Fibroblast of gingiva (primary cell): ENCODE measurements around the gene NBEA.
"Not testable (repeated sequence)": the region's sequence is repeated elsewhere in the genome, so short reads cannot be mapped to it uniquely, and the experiment has no call there.

ENCODE experiments used
- DNase-seq: peaks from one replicate; pipeline ENCODE4 v3.0.0-alpha.2; 2011; ENCODE audit warnings: low read depth

The NBEA gene

DNA sequence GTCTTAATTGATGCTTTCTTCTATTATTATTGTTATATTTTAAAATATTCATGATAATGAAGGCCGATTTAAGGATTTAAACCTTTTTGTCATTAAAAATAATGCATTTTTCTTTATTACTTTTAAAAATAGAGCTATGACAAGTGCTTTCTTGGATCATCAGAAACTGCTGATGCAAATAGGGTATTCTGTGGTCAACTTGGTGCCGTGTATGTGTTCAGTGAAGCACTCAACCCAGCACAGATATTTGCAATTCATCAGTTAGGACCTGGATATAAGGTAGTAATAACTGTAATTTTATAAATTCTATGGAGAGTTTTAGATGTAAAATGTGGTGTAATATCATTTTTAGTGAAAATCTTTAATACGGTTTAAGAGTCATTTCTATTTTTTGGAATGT is 116.5 kb downstream of the NBEA start:
- DNase-seq: not testable (repeated sequence)

DNA sequence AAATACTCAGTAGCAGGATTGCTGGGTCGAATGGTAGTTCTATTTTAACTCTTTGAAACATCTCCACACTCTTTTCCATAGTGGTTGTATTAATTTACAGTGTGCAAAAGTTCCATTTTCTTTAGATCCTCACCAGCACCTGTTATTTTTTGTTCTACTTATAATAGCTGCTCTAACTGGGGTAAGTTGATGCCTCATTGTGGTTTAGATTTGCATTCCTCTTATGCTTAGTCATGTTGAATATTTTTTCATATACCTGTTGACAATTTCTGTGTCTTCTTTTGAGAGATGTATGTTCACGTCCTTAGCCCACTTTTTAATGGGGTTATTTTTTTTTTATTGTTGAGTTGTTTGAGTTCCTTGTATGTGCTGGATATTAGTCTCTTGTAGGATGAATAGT is 144.6 kb downstream of the NBEA start:
- no peak for DNase-seq

DNA sequence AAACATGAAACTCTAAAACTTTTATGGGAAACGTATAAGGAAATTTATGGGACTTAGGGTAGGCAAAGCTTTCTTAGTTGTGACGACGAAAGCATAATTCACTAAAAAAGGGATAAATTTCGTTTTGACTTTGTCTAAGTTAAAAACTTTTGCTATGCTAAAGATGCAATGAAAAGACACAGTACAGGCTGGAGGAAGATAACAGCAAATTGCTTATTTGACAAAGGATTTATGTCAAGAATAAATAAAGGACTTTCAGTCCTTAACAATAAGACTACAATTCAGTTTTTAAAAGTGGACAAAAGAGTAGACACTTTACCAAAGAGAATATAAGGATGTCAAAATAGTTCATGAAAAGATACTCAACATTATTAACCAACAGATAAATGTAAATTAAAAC is 150.2 kb downstream of the NBEA start:
- DNase-seq: no peak

DNA sequence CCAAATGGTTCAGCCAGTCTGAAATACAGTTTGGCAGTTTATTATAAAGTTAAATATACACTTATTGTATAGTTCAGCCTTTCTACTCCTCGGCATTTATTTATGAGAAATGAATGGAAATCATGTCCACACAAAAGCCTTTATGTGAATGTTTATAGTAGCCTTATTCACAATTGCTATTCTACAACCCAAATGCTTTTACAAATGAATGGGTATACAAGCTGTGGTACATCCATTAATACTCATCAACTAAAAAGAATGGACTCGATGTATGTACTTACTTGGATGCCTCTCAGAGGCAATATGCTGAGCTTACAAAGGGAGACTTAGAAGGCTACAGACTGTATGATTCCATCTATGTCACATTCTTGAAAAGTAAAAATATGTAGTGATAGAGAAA is 150.7 kb downstream of the NBEA start:
- DNase-seq: no peak

DNA sequence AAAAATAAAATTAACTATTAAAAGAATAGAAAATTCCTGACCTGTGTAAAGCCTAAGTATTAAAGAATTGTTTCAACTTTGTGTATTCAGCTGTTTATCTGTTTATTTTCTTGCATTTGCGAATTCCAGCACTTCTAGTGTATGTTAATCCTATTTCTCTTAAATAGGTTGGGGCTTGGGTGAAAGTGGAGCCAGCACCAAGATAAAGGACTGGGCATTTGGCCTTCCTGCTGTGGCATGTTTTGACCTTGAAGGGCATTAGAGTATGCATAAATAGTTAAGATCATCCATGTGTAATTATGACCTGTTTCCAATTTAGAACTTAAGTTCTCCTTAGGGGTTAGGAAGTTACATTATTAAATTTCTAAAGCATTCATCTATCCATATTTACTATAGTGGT is 151.3 kb downstream of the NBEA start:
- no peak for DNase-seq

DNA sequence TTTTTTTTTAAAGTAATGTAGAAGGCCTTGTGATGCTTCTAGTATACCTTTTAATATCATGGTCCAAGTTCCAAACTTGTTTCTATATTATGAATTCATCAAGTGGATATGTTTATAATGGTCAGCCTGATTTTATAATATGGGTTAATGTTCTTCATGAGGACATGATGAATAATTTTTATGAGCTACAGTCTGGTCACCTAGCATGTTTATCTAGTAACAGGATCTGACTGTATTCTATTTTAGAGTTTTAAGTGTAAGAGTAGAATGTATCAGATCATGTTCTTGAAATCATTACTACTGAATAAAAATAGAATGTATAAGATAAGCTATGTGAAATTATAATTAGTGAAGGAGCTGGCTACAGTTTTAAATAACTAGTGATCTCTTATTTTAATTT is 164.7 kb downstream of the NBEA start:
- DNase-seq: not testable (repeated sequence)

DNA sequence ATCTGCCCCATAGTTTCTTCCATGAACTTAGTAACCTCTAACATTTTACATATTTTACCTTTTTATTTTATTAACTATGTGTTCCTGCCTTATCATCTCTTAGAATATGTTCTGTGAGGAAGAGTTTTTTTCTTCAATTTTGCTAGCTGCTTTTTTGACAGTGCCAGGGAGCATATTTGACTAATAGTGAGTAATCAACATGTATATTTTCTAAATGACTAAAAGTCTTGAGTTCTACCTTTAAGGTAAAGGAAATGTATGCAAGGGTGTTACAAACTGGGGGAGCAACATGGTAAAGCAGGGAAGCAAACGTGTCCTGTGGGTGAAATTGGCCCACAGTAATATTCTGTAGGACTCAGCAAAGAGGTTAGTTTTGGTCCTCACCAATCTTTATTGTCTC is 165.5 kb downstream of the NBEA start:
- DNase-seq: no peak

DNA sequence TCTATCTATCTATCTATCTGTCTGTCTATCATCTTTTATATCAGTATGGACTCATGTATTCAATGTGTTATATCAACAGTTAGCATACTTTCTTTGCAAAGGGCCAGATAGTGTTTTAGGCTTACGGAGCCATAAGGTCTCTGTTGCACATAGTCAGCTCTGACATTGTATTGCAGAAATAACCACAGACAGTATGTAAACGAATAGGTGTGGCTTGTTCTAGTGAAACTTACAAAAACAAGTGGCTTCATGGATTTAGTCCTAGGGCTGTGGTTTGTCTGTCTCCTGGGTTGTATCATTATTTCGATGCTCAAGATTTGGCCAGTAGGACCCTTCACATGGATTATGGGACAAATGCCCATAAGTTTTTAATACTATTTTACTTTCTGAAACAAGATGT is 171.5 kb downstream of the NBEA start:
- not testable (repeated sequence) for DNase-seq

DNA sequence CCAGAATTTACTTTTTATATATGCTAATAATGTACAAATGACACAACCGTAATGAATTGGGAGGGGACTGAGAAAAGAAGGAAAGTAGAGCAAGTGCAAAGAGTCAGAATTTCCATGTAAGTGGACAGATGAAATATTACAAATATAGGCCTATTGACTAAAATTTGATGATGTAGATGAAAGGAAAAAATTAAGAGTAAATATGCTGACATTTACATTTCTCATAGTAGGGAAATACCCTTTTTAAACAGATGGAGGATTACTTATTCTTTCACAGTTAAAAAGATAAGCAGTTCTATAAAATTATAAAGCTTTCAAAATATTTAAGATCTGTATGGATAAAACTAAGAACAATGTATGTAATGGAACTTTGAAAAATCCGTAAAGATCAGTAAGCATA is 185.4 kb downstream of the NBEA start:
- DNase-seq: no peak

DNA sequence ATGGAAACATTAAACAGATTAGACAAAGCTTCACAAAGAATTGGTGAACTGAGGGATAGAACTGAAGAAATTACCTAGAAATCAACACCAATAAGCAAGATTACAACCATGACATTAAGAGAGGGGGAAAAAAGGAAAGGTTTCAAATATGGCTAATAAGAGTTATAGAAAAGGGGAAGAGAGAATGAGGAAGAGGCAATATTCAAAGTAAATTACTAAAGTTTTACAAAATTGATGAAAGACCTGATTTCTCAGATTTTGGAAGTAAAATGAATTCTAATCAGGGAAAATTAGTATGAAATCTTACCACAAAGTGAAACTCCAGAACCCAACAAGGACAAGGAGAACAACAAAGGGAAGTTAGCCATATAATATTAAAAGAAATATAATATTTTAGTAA is 187.4 kb downstream of the NBEA start:
- DNase-seq: no peak

DNA sequence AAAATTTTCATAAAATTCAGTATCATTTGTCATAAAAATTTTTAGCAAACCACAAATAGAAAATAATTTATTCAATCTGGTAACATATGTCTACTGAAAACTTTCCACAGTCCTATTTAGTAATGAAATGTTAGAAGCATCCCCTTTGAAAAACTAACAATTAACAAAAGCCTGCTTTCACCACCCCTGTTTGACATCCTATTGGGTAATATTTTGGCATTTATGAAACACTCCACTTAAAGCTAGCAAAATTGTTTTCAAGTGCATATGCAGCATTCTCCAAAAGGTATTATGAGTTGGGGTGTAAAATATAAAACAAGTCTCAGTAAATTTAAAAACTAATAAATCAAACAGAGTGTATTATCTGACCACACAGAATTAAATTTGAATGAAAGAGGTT is 189.4 kb downstream of the NBEA start:
- DNase-seq: no peak

DNA sequence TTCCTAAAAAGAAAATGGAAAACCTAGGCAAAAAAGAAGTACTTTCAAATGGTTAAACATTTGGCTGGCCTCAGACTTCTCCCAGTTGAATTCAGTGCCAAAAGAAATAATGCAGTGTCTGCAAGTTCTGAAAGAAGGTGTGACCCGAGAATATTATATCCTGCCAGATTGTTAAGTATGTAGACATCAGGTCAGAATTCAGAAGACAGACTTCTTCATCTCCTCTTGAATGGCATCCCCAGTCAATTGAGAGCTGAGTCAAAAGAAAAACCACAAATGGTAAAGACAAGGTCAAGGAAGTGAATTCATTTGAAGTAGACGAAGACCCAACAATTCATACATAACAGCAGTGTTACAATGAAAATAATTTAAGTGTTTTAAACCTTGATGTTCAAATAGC is 194.5 kb downstream of the NBEA start:
- DNase-seq: no peak

DNA sequence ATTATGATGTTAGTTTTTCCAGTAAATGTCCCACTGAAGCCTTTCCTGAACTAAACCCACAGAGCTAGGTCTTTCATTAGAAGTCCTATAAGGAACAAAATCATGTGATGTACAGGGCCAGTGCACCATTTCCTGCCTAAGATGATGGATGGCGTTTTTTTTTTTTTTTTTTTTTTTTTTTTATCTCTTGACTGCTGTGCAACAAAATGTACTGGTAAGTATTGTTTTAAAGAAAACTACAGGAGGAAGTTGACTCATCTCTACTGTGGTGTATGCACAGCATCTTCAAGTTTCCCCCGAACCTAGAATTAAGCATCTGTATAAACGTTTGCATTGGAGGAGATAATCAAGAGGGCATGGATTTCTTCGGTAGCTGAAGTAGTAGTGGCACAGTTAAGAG is 197.5 kb downstream of the NBEA start:
- no peak for DNase-seq

DNA sequence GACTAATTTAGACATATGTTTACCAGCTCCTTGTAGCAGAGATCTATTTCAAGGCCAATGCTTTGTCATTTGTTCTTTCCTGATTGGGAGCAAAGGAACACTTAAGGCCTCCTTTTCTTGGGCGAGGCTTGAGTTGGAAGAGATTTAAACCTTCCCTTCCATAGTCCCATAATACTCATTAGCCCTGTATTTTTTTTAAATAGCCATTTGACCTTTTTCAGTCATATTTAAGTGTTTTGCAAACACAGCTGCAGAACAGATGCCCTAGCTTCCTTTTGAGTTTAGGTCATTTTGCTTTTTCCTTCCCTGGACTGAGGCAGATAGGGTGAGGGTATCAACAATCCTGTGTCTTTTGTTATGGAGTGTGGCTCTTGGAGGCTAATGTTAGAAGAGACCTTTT is 198.3 kb downstream of the NBEA start:
- DNase-seq: peak; percentile 56

DNA sequence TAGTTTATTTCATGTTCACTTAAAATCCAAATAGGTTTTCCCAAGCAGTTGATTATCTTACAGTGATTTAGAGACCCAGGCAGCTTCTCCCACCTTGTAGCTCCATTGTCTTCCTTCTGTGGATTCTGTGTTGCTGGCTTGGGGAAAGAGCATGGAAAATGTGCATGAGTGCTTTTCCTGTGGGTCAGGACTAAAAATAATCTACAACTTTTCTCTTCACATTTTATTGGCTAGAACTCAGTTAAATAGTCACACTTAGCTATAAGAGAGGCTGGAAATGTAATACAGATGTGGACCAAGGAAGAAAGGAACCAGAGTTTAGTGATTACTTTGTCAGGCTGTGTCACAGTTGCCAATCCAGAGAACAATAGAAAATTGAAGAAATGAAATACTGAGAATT is 198.8 kb downstream of the NBEA start:
- DNase-seq: no peak

DNA sequence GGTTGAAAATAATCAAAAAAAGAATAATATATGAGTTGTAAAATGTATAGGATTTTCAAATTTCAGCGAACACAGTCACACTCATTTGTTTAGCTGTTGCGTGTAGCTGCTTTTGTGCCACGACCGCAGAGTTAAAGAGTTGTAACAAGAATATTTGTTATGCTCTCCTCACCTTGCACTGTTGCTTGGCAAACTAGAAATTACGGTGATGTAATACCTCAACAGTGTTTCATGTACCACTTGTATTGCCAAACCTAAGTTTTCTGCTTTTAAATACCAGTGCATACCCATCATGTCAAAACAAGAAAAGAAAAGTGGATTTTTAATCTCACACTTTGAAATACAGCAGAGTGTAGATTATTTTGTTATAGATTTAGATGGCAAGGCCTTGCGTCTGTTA is 201.1 kb downstream of the NBEA start:
- no peak for DNase-seq

DNA sequence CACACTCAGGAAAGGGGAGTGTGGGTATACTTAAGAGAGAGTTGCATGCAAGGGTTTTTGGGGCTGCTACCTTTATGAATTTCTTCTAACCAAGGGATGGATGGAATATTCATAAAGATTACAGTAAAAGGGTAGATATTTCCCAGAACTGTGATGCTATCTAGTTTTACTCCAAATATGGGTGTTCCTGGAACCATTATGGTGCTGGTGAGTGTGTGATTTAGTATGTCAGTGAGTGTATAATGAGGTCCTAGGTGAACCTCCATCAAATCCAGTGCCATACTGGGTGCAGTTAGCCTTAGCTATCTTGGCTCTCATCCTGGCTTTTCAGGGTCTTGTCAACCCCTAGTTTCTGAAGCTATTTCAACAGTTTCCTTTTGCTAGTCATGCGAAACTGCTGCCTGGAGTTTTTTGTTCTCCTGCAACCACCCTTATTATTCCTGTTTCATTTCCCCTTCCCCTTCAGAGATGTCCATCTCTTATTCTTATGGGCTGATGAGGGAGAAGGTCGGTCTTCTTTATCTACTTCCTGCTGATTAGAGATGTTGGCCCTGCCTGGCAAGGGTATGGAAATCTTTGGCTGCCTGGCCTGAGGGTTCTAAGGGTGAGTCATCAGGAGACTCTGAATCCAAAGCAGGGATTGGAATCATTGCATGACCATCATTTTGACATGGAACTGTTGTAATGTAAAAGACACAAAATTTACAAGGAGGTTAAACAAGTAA is 202.3 kb downstream of the NBEA start:
- DNase-seq: no peak

DNA sequence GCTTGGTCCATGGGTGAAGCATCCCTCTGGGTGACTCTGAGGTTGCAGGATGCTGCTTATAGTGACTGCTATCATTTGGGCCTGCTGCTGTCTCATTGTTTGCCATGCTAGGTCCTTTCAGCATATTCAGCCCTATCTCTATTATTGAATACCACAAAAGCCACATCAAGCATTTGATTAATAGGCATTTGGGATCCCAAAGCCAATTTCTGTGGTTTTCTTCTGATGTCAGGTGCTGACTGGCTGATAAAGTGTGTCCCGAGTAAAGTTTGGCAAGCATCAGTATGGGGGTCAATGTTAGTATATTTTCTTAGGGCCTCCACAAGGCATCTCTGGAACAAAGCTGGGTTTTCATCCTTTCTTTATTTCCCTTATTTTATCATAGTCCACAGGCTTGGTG is 204.6 kb downstream of the NBEA start:
- no peak for DNase-seq

DNA sequence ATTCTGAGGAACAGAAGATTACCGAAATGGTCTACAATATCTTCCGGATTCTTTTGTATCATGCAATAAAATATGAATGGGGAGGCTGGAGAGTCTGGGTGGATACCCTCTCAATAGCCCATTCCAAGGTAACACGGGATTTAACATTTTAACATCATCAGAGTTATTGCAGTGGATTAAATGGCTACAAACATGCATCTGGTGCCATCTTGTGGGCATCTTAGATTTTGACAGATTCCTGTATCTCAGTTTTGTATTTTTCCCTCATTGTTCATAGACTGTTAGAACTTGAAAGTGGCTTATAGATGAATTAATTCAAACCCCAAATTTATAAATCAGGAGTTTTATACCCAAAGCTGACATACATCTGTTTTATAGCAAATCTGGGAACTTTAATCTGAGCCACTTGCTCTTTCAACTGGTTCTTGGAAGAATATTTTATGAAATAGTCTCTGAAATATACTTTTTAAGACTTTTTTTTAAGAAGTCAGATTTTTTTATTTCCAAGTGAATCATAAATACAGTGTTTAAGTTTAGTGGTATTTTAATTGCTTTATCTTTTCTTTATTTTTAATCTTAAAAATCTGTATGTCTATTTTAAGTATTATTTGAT is 215.2 kb downstream of the NBEA start:
- peak; percentile 37 for DNase-seq

DNA sequence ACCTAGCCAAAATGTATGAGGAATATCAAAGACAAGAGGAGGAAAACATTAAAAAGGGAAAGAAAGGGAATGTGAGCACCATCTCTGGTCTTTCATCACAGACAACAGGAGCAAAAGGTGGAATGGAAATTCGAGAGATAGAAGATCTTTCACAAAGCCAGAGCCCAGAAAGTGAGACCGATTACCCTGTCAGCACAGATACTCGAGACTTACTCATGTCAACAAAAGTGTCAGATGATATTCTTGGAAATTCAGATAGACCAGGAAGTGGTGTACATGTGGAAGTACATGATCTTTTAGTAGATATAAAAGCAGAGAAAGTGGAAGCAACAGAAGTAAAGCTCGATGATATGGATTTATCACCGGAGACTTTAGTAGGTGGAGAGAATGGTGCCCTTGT is 217.0 kb downstream of the NBEA start:
- no peak for DNase-seq

DNA sequence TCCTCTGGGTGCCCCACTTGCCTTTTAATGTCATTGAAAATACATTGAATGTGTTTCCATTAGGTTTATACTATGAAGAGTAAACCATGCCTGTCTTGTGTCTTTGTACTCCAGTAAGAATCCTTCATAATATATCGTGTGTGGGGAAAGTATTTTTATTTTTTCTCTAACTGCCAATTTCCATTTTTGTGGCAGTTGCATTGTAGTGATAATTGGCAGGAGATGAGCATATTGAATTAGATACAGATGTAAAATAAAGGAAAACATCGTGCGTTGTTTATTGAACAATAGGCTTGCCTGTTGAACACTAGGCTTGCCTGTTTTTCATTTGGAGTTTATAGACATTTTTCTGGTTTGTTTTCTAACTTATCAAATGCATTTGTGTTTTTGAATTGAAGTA is 218.8 kb downstream of the NBEA start:
- peak; percentile 42 for DNase-seq

DNA sequence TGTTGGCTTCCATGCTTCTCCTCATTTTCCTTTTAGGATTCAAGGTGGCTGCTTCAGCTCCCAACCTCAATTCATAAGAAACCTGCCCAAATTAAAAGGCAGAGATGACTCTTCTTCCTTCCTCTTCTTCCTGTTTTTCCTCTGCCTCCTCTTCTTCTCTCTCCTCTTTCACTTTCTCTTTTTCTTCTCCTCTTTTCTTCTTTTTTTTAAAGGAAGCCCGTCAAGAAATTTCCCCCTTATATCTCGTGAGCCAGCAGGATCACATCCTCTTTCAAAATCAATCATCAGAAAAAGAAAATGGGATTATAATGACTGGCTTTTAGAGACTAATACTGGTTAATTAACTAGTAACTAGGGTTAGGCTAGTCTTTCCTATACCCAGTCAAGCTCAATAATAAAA is 220.3 kb downstream of the NBEA start:
- DNase-seq: no peak

DNA sequence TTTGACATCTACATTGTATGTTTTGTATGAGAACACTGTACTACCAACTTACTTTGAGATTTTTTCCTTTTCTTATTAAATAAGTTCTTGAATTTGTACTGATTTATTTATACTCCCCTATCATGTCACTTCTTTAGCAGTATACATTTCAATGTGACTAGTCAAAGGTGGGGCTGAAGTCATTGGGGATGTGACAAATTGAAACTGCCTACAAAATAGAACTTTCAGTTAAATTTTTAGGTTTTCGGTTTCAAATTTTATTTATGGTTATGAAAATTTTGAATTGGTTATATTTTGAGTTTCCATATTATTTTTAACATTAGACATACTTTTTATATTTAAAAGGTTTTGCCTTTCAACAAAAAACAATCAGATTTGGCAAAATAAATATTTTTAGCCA is 221.6 kb downstream of the NBEA start:
- no peak for DNase-seq

DNA sequence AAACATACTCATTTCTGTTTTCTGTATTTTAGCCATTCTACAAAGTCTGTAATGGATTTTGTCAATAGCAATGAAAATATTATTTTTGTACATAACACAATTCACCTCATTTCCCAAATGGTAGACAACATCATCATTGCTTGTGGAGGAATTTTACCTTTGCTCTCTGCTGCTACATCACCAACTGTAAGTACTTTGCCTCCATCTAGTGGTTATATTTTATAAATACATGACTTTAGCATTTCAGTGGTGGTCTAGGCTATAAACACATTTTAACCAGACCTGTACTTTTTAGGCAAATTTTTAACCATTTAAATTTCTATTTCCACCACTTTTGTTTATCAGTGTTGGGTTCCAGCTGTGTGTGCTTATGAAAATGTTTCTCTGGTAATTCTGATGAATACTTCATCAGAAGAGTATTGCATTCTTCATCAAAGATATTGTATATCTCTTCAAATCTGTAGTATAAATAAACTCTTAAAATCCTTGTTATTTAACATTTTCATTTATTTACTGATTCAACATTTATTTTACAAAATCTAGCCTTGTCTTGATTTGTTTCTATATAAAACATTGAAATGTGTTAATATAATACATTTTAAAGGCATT is 222.4 kb downstream of the NBEA start:
- DNase-seq: peak; percentile 17
